ENCODE results near the gene LEKR1.
A peak's percentile ranks its signal among the peaks of the same experiment; 100 is the strongest.
"Not testable (repeated sequence)": the region's sequence is repeated elsewhere in the genome, so short reads cannot be mapped to it uniquely, and the experiment has no call there.

Gene LEKR1

DNA sequence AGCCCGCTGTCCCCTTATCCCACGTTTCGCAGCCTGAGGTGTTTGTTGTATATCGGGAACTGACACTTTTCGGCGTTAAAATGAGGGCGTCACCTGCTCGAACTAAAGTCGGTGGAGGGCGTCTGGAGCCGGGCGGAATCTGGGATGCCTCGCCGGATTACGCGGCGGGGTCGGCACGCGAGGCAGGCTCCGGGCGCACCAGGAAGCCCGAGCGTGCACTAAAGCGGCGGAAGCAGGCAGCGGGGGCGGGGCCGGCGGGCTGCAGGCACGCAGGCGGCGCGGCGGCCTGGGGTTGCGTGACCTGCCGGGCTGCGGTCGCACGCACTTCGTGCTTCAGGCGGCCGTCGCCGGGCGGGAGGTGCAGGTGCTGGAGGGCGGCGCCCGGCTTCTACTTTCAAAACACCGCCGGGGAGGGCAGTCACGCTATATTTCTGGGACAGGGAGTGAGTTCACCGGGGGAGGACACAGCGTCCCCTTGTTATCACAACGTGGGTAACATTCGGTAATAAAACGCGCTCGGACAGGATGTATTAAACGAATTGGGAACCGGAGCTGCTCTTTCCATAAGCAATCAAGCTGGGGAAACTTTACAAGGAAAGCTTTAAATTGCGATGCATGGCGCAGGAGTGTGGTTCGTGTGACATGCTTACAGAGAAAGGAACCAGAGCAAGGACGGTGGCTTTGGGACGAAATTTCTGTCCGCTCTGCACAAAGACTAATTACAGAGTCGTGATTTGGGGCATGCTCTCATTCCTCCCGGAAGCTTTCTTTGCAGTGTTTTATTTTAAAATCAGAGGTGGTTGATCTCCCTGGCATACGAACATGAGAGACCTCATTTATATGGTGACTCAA lies 9.1 kb upstream of the LEKR1 start:
- peak; percentile 93 for DNase-seq (ENCODE audit: low read depth)
- H3K4me3 ChIP-seq (ENCODE audit: low read length) = peak overlapping the region; percentile 55
- TF ChIP-seq, protein P1, sequence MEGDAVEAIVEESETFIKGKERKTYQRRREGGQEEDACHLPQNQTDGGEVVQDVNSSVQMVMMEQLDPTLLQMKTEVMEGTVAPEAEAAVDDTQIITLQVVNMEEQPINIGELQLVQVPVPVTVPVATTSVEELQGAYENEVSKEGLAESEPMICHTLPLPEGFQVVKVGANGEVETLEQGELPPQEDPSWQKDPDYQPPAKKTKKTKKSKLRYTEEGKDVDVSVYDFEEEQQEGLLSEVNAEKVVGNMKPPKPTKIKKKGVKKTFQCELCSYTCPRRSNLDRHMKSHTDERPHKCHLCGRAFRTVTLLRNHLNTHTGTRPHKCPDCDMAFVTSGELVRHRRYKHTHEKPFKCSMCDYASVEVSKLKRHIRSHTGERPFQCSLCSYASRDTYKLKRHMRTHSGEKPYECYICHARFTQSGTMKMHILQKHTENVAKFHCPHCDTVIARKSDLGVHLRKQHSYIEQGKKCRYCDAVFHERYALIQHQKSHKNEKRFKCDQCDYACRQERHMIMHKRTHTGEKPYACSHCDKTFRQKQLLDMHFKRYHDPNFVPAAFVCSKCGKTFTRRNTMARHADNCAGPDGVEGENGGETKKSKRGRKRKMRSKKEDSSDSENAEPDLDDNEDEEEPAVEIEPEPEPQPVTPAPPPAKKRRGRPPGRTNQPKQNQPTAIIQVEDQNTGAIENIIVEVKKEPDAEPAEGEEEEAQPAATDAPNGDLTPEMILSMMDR (conservative IDR thresholded peaks at IDR 0.05; ENCODE audit: low read length) = peak; percentile 32

DNA sequence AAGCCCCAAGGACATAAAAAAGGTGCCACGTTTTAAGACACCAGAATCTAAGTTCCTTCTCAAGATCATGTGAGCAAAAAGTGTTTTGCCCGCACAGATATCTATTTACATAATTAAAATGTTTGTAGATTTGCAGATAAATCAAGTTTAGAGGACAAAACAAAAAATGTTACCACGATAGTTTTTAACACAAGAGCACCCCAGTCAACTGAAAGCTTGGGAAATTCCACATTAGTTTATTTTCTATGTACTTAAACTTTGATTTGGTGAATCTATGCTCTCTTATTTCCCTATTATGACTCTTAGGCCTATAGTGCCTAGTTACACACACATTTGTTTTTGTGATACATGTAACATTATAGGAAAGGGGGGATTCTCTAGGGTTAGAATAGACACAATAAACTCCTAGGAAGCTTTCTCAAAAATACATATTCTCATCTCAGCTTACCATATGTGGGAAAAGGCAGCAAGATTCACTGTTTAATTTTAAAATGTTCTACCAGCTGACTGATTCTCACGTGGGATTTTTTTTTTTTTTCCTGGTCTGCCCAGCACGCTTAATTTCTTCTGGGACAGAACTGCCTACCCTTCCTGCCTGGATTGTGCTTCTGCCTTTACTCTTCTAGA lies 8.4 kb upstream of the LEKR1 start:
- DNase-seq (ENCODE audit: low read depth) = peak; percentile 51
- TF ChIP-seq, protein P1 (conservative IDR thresholded peaks at IDR 0.05; ENCODE audit: low read length) = no peak
- no peak overlapping the region; the same call in 1 of the 2 replicates for H3K4me3 ChIP-seq (ENCODE audit: low read length)

DNA sequence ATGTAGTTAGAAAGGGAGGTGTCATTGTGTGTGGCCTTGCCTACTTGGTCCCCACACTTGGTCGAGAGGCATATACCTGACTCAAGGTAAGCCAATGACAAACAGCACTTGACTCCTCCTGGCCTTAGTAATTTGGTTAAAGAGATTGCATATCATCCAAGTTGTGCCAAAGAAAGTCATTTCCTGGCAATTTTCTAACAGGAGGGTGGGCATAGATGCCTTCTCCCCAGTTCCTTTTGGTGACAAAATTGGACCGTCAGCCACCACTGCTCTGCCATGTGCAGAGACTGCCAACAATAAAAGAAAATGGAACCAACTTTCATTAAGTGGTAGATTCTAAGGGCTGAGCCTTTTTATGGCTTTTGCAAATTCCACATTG lies 7.9 kb upstream of the LEKR1 start:
- DNase-seq (ENCODE audit: low read depth) = no peak
- H3K4me3 ChIP-seq (ENCODE audit: low read length) = no peak overlapping the region
- TF ChIP-seq, protein P1 (conservative IDR thresholded peaks at IDR 0.05; ENCODE audit: low read length) = no peak

DNA sequence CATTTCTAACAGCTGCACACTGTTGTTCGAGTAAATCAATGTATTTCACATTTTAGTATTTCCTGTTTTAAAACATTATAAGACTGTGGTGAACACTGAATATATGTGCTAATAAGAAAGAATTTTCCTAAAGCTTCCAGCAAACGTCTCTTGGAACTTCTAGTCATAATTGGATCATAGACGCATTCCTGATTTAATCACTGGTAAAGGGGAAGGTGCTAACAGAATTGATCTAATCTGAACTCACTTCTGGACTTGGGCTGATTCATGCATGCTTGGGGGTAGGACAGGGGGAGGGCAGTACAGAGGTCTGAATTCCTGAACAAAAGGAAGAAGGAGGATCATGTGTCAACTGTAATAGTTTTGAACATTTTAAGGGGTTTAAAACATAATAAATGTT lies 7.3 kb upstream of the LEKR1 start:
- peak; percentile 93 for DNase-seq (ENCODE audit: low read depth)
- TF ChIP-seq, protein P1 (conservative IDR thresholded peaks at IDR 0.05; ENCODE audit: low read length) = no peak
- no peak overlapping the region for H3K4me3 ChIP-seq (ENCODE audit: low read length)

DNA sequence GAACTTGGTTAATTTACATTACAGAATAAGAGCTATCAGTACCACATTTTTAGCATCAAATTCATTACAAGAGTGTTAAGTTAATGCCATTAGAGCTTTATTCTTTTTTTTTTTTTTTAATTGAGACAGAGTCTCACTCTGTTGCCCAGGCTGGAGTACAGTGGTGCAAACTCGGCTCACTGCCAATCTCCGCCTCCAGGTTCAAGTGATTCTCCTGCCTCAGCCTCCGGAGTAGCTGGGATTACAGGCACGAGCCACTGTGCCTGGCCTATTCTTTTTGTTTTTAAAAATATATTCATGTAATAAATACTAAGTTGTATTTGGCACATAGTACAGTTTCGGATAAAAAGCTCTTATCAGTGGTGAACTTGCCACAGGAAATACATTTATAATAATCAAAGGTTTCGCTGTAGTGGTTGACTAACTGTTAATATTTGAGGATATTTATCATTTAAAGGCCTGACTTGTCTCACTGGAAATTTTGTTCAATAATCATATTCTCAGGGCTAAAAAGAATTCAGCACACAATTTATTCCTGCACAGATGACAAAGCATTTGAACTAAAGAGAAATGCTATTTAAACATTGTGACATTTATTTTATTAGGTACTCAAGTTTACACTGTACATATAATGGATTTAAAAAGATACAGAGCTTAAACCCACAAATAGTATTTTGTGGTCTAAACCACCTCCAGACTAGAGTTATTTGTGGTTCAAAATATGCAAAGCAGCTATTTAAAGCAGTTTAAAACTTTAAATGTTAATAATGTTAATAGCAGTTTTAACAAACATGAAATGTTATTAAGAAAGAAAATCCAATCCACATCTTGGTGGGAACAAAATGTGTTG lies 6.1 kb upstream of the LEKR1 start:
- DNase-seq (ENCODE audit: low read depth) = peak; percentile 55
- H3K4me3 ChIP-seq (ENCODE audit: low read length) = no peak overlapping the region
- TF ChIP-seq, protein P1 (conservative IDR thresholded peaks at IDR 0.05; ENCODE audit: low read length) = no peak

DNA sequence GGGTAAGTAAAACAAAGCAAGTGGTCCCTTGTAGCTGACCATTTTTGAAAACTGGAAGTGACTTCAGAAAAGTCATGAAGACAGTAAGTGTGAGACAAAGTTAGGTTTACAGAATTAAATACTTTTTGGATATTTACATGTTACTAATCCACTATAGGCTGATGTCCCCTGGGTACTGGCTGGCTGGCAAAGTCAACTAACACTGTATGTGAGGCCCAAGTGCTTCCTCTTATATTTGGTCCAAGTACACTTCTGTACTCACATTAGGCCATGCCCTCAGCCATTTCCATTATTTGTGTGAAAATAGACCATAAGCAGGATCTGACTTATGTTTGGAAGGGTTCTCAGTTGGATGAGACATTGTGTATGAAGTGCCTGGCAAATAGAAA lies 5.5 kb upstream of the LEKR1 start:
- no peak for DNase-seq (ENCODE audit: low read depth)
- H3K4me3 ChIP-seq (ENCODE audit: low read length) = no peak overlapping the region
- TF ChIP-seq, protein P1 (conservative IDR thresholded peaks at IDR 0.05; ENCODE audit: low read length) = no peak

DNA sequence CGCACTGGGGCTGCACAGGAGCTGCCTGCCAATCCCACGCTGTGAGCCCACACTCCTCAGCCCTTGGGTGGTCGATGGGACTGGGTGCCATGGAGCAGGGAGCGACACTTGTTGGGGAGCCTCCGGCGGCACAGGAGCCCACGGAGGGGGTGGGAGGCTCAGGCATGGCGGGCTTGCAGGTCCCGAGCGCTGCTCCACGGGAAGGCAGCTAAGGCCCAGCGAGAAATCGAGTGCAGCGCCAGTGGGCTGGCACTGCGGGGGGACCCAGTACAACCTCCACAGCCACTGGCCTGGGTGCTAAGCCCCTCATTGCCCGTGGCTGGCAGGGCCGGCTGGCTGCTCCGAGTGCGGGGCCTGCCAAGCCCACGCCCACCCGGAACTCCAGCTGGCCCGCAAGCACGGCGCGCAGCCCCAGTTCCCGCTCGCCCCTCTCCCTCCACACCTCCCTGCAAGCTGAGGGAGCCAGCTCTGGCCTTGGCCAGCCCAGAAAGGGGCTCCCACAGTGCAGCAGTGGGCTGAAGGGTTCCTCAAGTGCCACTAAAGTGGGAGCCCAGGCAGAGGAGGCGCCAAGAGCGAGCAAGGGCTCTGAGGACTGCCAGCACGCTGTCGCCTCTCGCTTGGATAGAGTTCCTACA lies 3.4 kb upstream of the LEKR1 start:
- not testable (repeated sequence) for DNase-seq (ENCODE audit: low read depth); H3K4me3 ChIP-seq (ENCODE audit: low read length)
